ENCODE data around the gene PTPRG. TPM values are rescaled to one million over a fixed set of nuclear protein-coding genes. Genes with fewer than 3 reads are reported as not detected.

PTPRG gene
- polyA plus RNA-seq, 1 donor (not counting 4 experiments of a cell fraction or from before 2014, with no cell fraction given) = 12.1 TPM

GRCh38 chr3:62094461-62094860 lies 533.1 kb downstream of the PTPRG start:
- Histone ChIP-seq H3K79me2 (ENCODE audit: control insufficient read depth, insufficient read depth, low read length) (no peaks in the 10 kb centered on the region), H3K9me1 (ENCODE audit: control insufficient read depth, extremely low read depth, insufficient read depth, low read length) (no peaks in the 10 kb centered on the region), H3K4me3 (ENCODE audit: control insufficient read depth in 2 of 3, extremely low read depth in 1 of 3, insufficient read depth in 2 of 3, low read depth in 1 of 3, low read length in 3 of 3) (no peak overlapping the region), H3K9me3 (ENCODE audit: control insufficient read depth, low read depth, low read length) (no peaks in the 10 kb centered on the region), H3K9ac (ENCODE audit: control insufficient read depth, extremely low read depth, insufficient read depth, low read length) (no peak overlapping the region), H4K20me1 (ENCODE audit: control insufficient read depth, extremely low read depth, insufficient read depth, low read length) (no peaks in the 10 kb centered on the region), H3K27me3 (ENCODE audit: control insufficient read depth, extremely low read depth, insufficient read depth, low read length) (no peaks in the 10 kb centered on the region), H3K27ac (ENCODE audit: control insufficient read depth, insufficient read depth, low read length) (no peak overlapping the region), H3K4me1 (ENCODE audit: control insufficient read depth, extremely low read depth, insufficient read depth, low read length) (no peaks in the 10 kb centered on the region), H2AFZ (ENCODE audit: control insufficient read depth, low read length) (no peak overlapping the region), H3K4me2 (ENCODE audit: control insufficient read depth, extremely low read depth, insufficient read depth, low read depth, low read length) (no peak overlapping the region), H3K36me3 (ENCODE audit: control insufficient read depth in 2 of 2, extremely low read depth in 1 of 2, insufficient read depth in 2 of 2, low read length in 2 of 2) (no peaks in the 10 kb centered on the region)
- FAIRE-seq (no peak), DNase-seq (ENCODE audit: low read depth, low spot score) (no peak)
- dilution Hi-C loops (cut with MboI; ENCODE audit: extremely low pct_ligation_motif_present, low sequenced_read_pairs) = no loop called here
- TF ChIP-seq, protein P1, sequence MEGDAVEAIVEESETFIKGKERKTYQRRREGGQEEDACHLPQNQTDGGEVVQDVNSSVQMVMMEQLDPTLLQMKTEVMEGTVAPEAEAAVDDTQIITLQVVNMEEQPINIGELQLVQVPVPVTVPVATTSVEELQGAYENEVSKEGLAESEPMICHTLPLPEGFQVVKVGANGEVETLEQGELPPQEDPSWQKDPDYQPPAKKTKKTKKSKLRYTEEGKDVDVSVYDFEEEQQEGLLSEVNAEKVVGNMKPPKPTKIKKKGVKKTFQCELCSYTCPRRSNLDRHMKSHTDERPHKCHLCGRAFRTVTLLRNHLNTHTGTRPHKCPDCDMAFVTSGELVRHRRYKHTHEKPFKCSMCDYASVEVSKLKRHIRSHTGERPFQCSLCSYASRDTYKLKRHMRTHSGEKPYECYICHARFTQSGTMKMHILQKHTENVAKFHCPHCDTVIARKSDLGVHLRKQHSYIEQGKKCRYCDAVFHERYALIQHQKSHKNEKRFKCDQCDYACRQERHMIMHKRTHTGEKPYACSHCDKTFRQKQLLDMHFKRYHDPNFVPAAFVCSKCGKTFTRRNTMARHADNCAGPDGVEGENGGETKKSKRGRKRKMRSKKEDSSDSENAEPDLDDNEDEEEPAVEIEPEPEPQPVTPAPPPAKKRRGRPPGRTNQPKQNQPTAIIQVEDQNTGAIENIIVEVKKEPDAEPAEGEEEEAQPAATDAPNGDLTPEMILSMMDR (optimal IDR thresholded peaks at IDR 0.05 in 1 of 3, IDR thresholded peaks at IDR 0.05 in 1 of 3, conservative IDR thresholded peaks at IDR 0.05 in 1 of 3; ENCODE audit: extremely low read depth in 1 of 3, insufficient read depth in 2 of 3, low read length in 3 of 3) = no peak
- no peak for TF ChIP-seq EZH2 (IDR thresholded peaks at IDR 0.05; ENCODE audit: low read length)

DNA sequence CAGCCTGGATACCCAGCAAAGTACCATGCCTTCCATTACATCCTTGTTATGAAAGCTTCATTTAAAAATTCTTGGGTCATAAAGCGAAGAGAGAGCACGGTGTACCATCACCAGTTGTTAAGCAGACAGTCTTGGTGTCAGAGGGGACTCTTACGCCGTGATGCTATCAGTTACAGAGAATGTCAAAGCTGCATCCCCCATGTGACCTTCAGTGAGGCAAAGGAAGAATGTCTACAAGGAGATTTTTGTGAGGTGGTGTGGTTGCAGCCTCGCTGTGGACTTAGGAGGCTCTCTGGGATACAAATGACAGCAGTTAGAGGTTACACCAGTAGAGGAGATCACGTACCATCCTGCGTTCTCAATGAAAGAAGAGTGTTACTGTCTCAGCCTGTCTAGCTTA lies 533.7 kb downstream of the PTPRG start:
- TF ChIP-seq, protein P1 (optimal IDR thresholded peaks at IDR 0.05 in 1 of 3, IDR thresholded peaks at IDR 0.05 in 1 of 3, conservative IDR thresholded peaks at IDR 0.05 in 1 of 3; ENCODE audit: extremely low read depth in 1 of 3, insufficient read depth in 2 of 3, low read length in 3 of 3) = no peak
- TF ChIP-seq EZH2 (IDR thresholded peaks at IDR 0.05; ENCODE audit: low read length) = no peak
- Histone ChIP-seq H3K27me3 (ENCODE audit: control insufficient read depth, extremely low read depth, insufficient read depth, low read length) (no peaks in the 10 kb centered on the region), H3K4me3 (ENCODE audit: control insufficient read depth in 2 of 3, extremely low read depth in 1 of 3, insufficient read depth in 2 of 3, low read depth in 1 of 3, low read length in 3 of 3) (no peak overlapping the region), H3K4me1 (ENCODE audit: control insufficient read depth, extremely low read depth, insufficient read depth, low read length) (no peaks in the 10 kb centered on the region), H3K9ac (ENCODE audit: control insufficient read depth, extremely low read depth, insufficient read depth, low read length) (no peak overlapping the region), H3K4me2 (ENCODE audit: control insufficient read depth, extremely low read depth, insufficient read depth, low read depth, low read length) (no peak overlapping the region), H3K27ac (ENCODE audit: control insufficient read depth, insufficient read depth, low read length) (no peak overlapping the region), H3K79me2 (ENCODE audit: control insufficient read depth, insufficient read depth, low read length) (no peaks in the 10 kb centered on the region), H4K20me1 (ENCODE audit: control insufficient read depth, extremely low read depth, insufficient read depth, low read length) (no peaks in the 10 kb centered on the region), H3K9me1 (ENCODE audit: control insufficient read depth, extremely low read depth, insufficient read depth, low read length) (no peaks in the 10 kb centered on the region), H3K36me3 (ENCODE audit: control insufficient read depth in 2 of 2, extremely low read depth in 1 of 2, insufficient read depth in 2 of 2, low read length in 2 of 2) (no peaks in the 10 kb centered on the region), H3K9me3 (ENCODE audit: control insufficient read depth, low read depth, low read length) (no peaks in the 10 kb centered on the region), H2AFZ (ENCODE audit: control insufficient read depth, low read length) (no peak overlapping the region)
- no peak for FAIRE-seq
- dilution Hi-C loops (cut with MboI; ENCODE audit: extremely low pct_ligation_motif_present, low sequenced_read_pairs) = no loop called here
- no peak for DNase-seq (ENCODE audit: low read depth, low spot score)

Data from keratinocyte (primary cell).